ENCODE measurements around the gene CDCA5. TPM values are rescaled to one million over a fixed set of nuclear protein-coding genes. Genes with fewer than 3 reads are reported as not detected.

The CDCA5 gene
- total RNA-seq, 2 donors from 2014 or later = 48.1 to 82.6 TPM

DNA sequence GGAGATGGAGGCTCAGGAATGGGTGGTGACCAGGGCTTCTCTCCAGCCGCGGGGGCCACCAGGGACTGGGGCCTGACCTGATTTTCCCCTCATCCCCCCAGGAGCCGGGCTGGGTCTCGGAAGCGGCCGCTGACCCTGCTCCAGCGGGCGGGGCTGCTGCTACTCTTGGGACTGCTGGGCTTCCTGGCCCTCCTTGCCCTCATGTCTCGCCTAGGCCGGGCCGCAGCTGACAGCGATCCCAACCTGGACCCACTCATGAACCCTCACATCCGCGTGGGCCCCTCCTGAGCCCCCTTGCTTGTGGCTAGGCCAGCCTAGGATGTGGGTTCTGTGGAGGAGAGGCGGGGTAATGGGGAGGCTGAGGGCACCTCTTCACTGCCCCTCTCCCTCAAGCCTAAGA lies 4.0 kb upstream of the CDCA5 start:
- Mint-ChIP-seq H3K27ac (no peak overlapping the region), H3K4me3 (no peak overlapping the region), H3K36me3 (ENCODE audit: low read depth) (peaks cover 38% of the 10 kb centered on the region), H3K4me1 (peaks cover 4% of the 10 kb centered on the region), H3K9me3 (no peaks in the 10 kb centered on the region), H3K27me3 (ENCODE audit: insufficient read depth) (no peaks in the 10 kb centered on the region)
- 97 to 100% methylated on average over 8 to 15 of the region's 15 CpGs for WGBS, 2 experiments (ENCODE audit: insufficient coverage in 1 of 2, insufficient read length in 1 of 2)
- H3K27ac ChIP-seq (ENCODE audit: low read depth, low read length) = no peak overlapping the region
- no peaks in the 10 kb centered on the region for H3K4me1 ChIP-seq (ENCODE audit: control insufficient read depth, insufficient read depth, low read length)
- H3K36me3 ChIP-seq (ENCODE audit: control insufficient read depth, insufficient read depth, low read length) = peaks cover 35% of the 10 kb centered on the region
- no peaks in the 10 kb centered on the region for H3K9me3 ChIP-seq (ENCODE audit: control insufficient read depth, low read length)
- H3K27me3 ChIP-seq (ENCODE audit: control insufficient read depth, insufficient read depth, low read length, poor library complexity, severe bottlenecking) = no peaks in the 10 kb centered on the region
- no peak overlapping the region for H3K4me3 ChIP-seq (ENCODE audit: low read length)
- no peak overlapping the region for H3K9ac ChIP-seq (ENCODE audit: extremely low read depth, low read length, poor library complexity, severe bottlenecking)
- TF ChIP-seq, protein P1, sequence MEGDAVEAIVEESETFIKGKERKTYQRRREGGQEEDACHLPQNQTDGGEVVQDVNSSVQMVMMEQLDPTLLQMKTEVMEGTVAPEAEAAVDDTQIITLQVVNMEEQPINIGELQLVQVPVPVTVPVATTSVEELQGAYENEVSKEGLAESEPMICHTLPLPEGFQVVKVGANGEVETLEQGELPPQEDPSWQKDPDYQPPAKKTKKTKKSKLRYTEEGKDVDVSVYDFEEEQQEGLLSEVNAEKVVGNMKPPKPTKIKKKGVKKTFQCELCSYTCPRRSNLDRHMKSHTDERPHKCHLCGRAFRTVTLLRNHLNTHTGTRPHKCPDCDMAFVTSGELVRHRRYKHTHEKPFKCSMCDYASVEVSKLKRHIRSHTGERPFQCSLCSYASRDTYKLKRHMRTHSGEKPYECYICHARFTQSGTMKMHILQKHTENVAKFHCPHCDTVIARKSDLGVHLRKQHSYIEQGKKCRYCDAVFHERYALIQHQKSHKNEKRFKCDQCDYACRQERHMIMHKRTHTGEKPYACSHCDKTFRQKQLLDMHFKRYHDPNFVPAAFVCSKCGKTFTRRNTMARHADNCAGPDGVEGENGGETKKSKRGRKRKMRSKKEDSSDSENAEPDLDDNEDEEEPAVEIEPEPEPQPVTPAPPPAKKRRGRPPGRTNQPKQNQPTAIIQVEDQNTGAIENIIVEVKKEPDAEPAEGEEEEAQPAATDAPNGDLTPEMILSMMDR (conservative IDR thresholded peaks at IDR 0.05) = no peak
- DNase-seq = no peak

DNA sequence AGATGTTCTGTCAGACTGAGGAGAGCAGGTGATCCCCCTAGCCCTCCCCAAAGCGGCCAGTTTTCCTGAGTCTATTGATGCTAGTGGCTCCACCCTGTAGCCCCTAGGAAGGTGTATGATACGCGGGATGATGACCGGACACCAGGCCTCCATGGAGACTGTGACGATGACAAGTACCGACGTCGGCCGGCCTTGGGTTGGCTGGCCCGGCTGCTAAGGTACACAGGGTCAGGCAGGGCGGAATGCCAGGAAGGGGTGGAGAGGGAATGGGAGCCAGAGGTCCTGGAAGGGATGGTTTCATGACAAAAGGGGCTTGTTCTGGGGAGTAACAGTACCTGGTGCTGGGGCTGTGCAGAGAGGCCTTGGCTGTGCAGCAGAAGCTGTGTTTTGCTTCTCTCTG lies 3.4 kb upstream of the CDCA5 start:
- peaks cover 35% of the 10 kb centered on the region for H3K36me3 ChIP-seq (ENCODE audit: control insufficient read depth, insufficient read depth, low read length)
- no peak overlapping the region for H3K27ac ChIP-seq (ENCODE audit: low read depth, low read length)
- no peak for DNase-seq
- no peaks in the 10 kb centered on the region for H3K27me3 ChIP-seq (ENCODE audit: control insufficient read depth, insufficient read depth, low read length, poor library complexity, severe bottlenecking)
- no peaks in the 10 kb centered on the region for H3K4me1 ChIP-seq (ENCODE audit: control insufficient read depth, insufficient read depth, low read length)
- H3K9me3 Mint-ChIP-seq = no peaks in the 10 kb centered on the region
- no peak overlapping the region for H3K27ac Mint-ChIP-seq
- TF ChIP-seq, protein P1 (conservative IDR thresholded peaks at IDR 0.05) = no peak
- H3K9me3 ChIP-seq (ENCODE audit: control insufficient read depth, low read length) = no peaks in the 10 kb centered on the region
- 96 to 100% methylated on average over 2 to 11 of the region's 11 CpGs for WGBS, 2 experiments (ENCODE audit: insufficient coverage in 1 of 2, insufficient read length in 1 of 2)
- H3K4me1 Mint-ChIP-seq = peaks cover 6% of the 10 kb centered on the region
- H3K4me3 ChIP-seq (ENCODE audit: low read length) = no peak overlapping the region
- H3K36me3 Mint-ChIP-seq (ENCODE audit: low read depth) = peaks cover 38% of the 10 kb centered on the region
- no peak overlapping the region for H3K9ac ChIP-seq (ENCODE audit: extremely low read depth, low read length, poor library complexity, severe bottlenecking)
- H3K4me3 Mint-ChIP-seq = no peak overlapping the region
- no peaks in the 10 kb centered on the region for H3K27me3 Mint-ChIP-seq (ENCODE audit: insufficient read depth)

DNA sequence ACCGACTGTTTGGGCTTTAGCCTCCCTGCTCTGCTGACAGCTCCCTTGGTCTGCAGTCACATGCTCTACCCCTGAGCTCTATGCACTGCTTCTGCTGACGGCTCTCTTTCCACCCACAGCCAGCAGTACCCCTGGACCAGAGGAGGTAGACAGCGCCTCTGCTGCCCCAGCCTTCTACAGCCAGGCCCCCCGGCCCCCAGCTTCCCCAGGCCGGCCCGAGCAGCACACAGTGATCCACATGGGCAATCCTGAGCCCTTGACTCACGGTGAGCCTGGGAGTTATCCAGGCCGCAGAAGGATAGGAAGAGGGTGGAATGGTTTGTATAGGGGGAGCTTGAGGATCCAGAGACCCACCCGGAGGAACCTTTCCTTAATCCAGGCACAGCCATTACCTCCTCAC lies 3.0 kb upstream of the CDCA5 start:
- H3K4me3 ChIP-seq (ENCODE audit: low read length) = no peak overlapping the region
- H3K36me3 ChIP-seq (ENCODE audit: control insufficient read depth, insufficient read depth, low read length) = peaks cover 39% of the 10 kb centered on the region
- 92 to 100% methylated on average over 1 to 9 of the region's 9 CpGs for WGBS, 2 experiments (ENCODE audit: insufficient coverage in 1 of 2, insufficient read length in 1 of 2)
- H3K9me3 ChIP-seq (ENCODE audit: control insufficient read depth, low read length) = no peaks in the 10 kb centered on the region
- H3K27ac ChIP-seq (ENCODE audit: low read depth, low read length) = no peak overlapping the region
- no peaks in the 10 kb centered on the region for H3K27me3 ChIP-seq (ENCODE audit: control insufficient read depth, insufficient read depth, low read length, poor library complexity, severe bottlenecking)
- H3K27ac Mint-ChIP-seq = no peak overlapping the region
- peaks cover 41% of the 10 kb centered on the region for H3K36me3 Mint-ChIP-seq (ENCODE audit: low read depth)
- no peaks in the 10 kb centered on the region for H3K9me3 Mint-ChIP-seq
- no peak overlapping the region for H3K9ac ChIP-seq (ENCODE audit: extremely low read depth, low read length, poor library complexity, severe bottlenecking)
- TF ChIP-seq, protein P1 (conservative IDR thresholded peaks at IDR 0.05) = no peak
- peaks cover 6% of the 10 kb centered on the region for H3K4me1 Mint-ChIP-seq
- H3K27me3 Mint-ChIP-seq (ENCODE audit: insufficient read depth) = no peaks in the 10 kb centered on the region
- no peak overlapping the region for H3K4me3 Mint-ChIP-seq
- DNase-seq = no peak
- H3K4me1 ChIP-seq (ENCODE audit: control insufficient read depth, insufficient read depth, low read length) = no peaks in the 10 kb centered on the region
